ENCODE measurements around the gene GTSE1.

DNA sequence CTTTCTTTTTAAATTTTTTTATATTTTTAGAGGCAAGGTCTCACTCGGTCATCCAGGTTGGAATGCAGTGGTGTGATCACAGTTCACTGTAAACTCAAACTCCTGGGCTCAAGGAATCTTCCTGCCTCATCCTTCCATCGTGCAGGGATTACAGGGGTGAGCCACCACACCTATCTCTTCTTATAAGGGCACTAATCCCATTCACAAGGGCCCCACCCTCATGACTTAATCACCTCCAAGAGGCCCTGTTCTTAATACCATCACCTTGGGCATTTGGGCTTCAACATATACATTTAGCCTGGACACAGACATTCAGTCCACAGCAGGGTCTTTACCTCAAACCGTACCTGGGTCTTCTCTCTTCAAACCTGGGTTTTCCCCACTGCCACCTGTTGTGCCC lies 4.5 kb upstream of the GTSE1 start:
- TF ChIP-seq EZH2 (IDR thresholded peaks at IDR 0.05; ENCODE audit: insufficient read depth, poor library complexity, severe bottlenecking) (no peak), EZH2phosphoT487 (IDR thresholded peaks at IDR 0.05; ENCODE audit: insufficient read depth, low read depth) (no peak)
